NB4 (cell line): Measurements from ENCODE around the gene TRPC4AP.

Experiments used
- CTCF ChIP-seq: IDR thresholded peaks from one replicate; pipeline ENCODE4 v1.5.1; 2012; ENCODE audit warnings: low read depth, low read length
- MYC ChIP-seq: IDR thresholded peaks from 2 replicates; pipeline ENCODE4 v1.6.1; 2011; ENCODE audit warnings: low read depth, low read length
- POLR2A ChIP-seq: IDR thresholded peaks from 2 replicates; pipeline ENCODE4 v1.6.1; 2011; ENCODE audit warnings: mild to moderate bottlenecking; ENCODE audit not compliant: insufficient read length; ENCODE audit errors: extremely low read depth

- no peak for TF ChIP-seq CTCF
- no peak for TF ChIP-seq POLR2A
- no peak for TF ChIP-seq MYC
Observed at GRCh38 chr20:34953960-34954359, 138.6 kb downstream of the TRPC4AP start.
